ENCODE results near the gene CLMN.

GRCh38 chr14:95256002-95256775, 63.5 kb downstream of the CLMN start:
- TF ChIP-seq CTCF (IDR thresholded peaks at IDR 0.05; ENCODE audit: low read length) (no peak), EZH2 (IDR thresholded peaks at IDR 0.05; ENCODE audit: borderline replicate concordance, low read length) (no peak)
